Right forelimb (tissue), 1 donor: ENCODE measurements around the gene C14orf180.

Experiments used
- DNase-seq: peaks from one replicate; pipeline ENCODE4 v3.0.0-alpha.2; 2018

Gene C14orf180

GRCh38 chr14:104595911-104596450 is 16.4 kb downstream of the C14orf180 start:
- DNase-seq, result no peak

DNA sequence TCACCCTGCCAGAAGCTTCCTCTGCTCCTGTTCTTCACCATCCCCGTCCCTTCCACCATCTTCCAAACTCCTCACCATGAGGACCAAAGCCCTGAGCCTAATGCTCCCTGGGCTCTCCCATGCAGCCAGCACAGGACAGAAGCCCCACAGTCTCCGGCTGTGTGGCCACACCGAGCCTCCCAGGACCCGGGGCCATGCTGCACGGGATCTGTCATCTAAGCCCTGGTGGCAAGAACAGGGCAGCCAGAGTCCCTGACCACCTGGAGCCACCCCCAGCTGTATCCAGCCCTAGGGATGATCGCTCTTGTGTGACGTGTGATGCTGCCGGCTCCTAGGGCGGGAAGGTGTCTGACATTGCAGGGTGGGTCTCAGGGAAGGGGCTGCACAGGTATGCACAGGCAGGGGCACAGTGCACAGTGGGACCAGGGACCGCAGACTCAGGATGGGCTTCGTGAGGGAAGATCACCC is 16.9 kb downstream of the C14orf180 start:
- no peak for DNase-seq

GRCh38 chr14:104596927-104597351 is 17.4 kb downstream of the C14orf180 start:
- DNase-seq, result no peak

- no peak for DNase-seq
Measured at GRCh38 chr14:104597576-104597975, 18.0 kb downstream of the C14orf180 start.

GRCh38 chr14:104598039-104598909 is 18.7 kb downstream of the C14orf180 start:
- no peak for DNase-seq

DNA sequence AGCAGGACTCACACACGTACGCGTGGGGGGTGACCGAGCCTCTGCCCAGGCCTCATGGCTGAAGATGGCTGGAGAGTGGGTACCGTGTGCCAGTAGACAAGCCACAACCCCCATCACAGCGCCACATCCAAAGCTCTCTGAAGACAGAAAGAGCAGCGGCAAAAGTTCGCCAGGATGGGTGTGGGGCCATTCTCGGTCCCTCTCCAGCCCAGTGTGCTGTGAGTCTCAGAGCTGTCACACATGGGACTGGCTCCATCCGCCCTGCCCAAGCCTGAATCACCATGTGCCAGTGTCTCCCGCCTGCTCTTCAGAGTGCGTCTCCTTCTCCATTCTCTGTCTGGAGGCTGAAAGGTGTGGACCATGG is 19.3 kb downstream of the C14orf180 start:
- no peak for DNase-seq

DNA sequence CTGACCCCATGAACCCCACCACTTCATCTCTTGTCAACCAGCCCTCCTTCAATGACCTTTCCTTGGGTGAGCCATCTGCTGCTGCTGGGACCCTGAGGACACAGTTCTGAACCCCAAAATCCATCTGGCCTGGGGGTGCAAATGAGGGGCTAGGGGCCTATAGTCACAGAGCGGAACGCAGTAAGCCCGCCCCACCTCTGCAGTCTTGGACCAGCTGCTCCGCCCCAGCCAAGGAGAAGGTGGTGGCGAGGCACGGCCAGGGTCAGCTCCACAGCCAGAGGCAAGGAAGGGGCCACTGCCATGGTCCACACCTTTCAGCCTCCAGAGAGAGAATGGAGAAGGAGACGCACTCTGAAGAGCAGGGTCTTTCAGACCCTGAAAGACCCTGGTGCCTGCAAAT is 19.9 kb downstream of the C14orf180 start:
- DNase-seq, result no peak

- no peak for DNase-seq
Measured at GRCh38 chr14:104600141-104600643, 20.6 kb downstream of the C14orf180 start.

GRCh38 chr14:104600805-104601204 is 21.2 kb downstream of the C14orf180 start:
- no peak for DNase-seq

DNA sequence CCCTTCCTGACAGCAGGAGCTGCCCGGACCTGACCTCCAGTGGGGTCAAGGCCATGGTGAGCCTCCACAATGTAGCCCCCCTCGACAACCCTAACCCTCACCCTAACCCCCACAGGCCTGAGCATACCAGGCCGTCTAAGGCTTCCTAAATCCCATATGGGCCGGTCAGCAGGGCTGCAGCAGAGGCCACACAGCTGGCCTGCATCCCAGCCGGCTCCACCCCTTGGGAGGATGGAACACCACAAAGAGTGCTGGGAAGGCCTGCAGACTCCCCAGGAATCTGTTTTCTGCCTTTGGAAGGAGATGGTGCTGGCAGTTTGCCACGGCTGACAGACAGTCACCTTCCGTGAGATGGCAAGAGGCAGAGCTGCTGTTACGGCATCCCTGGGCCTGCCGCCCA is 22.2 kb downstream of the C14orf180 start:
- no peak for DNase-seq

- peak; percentile 31 for DNase-seq
Measured at GRCh38 chr14:104602315-104602932, 22.9 kb downstream of the C14orf180 start.

- peak; percentile 2 for DNase-seq
Measured at GRCh38 chr14:104602933-104603325, 23.4 kb downstream of the C14orf180 start.

DNA sequence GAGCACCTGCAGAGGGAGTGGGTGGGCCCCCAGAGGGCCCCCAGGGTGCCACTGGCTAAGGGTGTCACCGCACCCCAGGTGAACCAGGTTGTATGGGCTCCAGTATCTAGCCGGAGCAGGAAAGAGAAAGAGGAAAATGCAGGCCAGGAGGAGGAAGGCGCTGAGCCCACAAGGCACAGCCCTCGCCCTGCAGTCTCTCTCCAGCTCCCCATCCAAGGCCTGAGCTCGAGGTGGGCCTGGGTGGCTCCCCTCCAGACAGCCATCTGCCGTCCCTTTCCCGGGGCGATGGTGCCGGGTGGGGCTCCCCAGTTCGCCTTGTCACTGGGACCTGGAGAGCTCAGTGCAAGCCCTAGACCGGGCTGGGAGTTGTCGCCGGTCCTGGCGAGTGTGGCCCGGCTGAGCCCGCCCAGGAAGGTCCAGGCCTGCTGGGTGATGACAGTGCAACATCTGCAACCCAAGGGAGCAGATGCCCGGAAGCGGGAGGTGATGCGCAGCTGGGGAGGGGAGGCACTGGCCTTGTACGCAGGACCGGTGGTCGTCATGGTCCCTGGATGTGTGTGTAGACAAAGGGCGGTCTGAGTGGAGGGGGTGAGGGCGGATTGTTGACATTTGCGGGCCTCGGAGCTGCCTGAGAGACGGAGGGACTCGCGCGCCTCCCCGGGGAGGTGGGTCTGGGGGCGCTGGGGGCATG is 24.3 kb downstream of the C14orf180 start:
- DNase-seq, result peak; percentile 38

DNA sequence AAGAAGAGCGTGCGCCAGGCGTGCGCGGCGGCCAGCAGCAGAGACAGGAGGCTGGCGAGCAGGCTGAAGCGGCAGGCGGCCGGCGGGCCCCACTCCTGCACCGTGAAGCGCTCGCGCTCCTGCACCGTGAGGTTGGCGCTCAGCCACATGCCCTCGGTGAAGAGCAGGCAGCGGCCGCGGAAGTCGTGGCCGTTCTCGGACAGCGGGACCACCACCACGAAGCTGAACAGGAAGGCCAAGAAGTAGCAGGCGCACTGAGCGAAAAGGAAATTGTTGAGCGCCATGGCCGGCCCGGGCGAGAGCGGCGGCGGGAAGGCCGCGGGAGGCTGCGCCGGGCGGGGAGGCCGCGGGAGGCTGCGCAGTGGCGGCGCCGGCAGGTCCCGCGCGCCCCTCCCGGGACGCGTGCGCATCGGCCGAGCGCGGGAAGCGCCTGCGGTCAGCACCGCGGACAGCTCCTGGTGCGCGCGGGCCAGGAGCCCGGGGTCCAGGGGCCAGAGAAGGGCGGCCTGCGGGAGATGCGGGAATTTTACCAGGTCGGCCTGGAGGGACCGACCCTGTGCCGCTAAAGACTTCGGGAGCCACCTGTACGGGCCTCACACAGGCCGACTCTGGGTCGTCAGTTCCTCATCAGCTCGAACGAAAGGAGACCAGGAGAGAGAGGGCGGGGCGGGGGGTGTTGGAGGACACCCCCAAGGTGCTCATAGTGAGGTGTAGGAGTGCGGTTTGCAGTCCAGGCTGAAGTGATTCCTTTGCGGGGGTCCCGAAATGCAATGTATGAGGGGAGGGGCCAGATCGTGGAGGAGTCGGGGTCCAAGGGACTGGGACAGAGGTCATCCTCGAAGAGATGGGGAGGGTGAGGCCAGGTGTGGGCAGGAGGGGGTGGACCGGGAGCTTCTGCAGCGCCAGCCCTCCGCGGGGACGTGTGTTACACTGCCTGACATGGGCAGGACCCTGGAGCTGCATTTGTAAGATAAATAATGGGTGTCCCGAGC is 25.2 kb downstream of the C14orf180 start, which contains the start of gene TMEM179:
TSS of gene TMEM179 (minus strand) at position 315 of the 992 bp plus-strand sequence. CDS start at position 284, 31 bp downstream.
- DNase-seq, result peak; percentile 78

DNA sequence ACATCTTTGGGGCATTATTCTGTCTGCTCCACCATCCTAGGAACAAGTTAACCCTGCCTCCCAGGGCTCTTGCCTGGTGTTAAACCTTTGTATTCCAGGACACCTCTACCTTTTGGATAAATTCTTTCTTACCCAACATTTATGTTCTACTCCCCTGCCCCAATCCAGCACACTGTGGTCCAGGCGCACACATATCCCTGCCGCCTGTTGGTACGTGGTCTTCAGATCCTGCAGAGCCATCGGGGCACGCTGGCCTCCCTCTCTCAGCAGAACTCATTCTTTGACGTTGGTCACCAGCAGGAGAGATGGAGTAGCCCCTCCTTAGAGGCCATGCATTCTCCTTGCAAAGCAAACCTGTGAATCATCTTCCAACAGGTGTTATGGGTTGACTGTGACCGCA is 30.1 kb downstream of the C14orf180 start:
- no peak for DNase-seq

- DNase-seq, result no peak
Measured at GRCh38 chr14:104610749-104611310, 31.3 kb downstream of the C14orf180 start.

GRCh38 chr14:104611881-104612280 is 32.3 kb downstream of the C14orf180 start:
- no peak for DNase-seq

GRCh38 chr14:104614126-104614812 is 34.7 kb downstream of the C14orf180 start:
- no peak for DNase-seq

- no peak for DNase-seq
Measured at GRCh38 chr14:104624939-104625338, 45.4 kb downstream of the C14orf180 start.

- no peak for DNase-seq
Measured at GRCh38 chr14:104632781-104633180, 53.2 kb downstream of the C14orf180 start.
